SK-N-MC (cell line): ENCODE data around the gene PGAM1.
"Not testable (repeated sequence)": the region's sequence is repeated elsewhere in the genome, so short reads cannot be mapped to it uniquely, and the experiment has no call there.

Experiments used
- EZH2 ChIP-seq: fragments of 200-600 bp; sonication (generic); IDR thresholded peaks from one replicate; pipeline ENCODE4 v1.6.1; 2017; ENCODE audit warnings: antibody characterized with exemption
- FOXP2 ChIP-seq: optimal IDR thresholded peaks from 2 replicates; pipeline ENCODE3; 2011; ENCODE audit warnings: mild to moderate bottlenecking, moderate library complexity; ENCODE audit not compliant: insufficient read depth; ENCODE audit errors: extremely low read length, control extremely low read depth
- POLR2AphosphoS5 ChIP-seq: IDR thresholded peaks from 2 replicates; pipeline ENCODE4 v1.6.1; 2012; ENCODE audit warnings: mild to moderate bottlenecking, low read depth, low read length, borderline replicate concordance

DNA sequence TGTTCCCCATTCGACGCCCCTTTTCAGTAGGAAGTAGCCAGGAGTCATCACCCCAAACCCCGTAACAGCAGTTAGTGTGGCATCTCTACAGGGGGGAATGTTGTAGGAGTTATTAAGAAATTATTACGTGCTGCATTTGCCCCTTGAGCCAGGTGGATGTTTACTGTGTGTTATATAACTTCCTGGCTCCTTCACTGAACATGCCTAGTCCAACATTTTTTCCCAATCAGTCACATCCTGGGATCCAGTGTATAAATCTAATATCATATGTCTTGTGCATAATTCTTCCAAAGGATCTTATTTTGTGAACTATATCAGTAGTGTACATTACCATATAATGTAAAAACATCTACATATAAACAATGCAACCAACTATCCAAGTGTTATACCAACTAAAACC, 53.4 kb downstream of the PGAM1 start:
- TF ChIP-seq POLR2AphosphoS5, EZH2, FOXP2: not testable (repeated sequence)
